ENCODE results near the gene WWOX. TPM values are rescaled to one million over a fixed set of nuclear protein-coding genes. Genes with fewer than 3 reads are reported as not detected.

Gene WWOX
- polyA plus RNA-seq, 1 donor from 2014 or later: 25.6 TPM

DNA sequence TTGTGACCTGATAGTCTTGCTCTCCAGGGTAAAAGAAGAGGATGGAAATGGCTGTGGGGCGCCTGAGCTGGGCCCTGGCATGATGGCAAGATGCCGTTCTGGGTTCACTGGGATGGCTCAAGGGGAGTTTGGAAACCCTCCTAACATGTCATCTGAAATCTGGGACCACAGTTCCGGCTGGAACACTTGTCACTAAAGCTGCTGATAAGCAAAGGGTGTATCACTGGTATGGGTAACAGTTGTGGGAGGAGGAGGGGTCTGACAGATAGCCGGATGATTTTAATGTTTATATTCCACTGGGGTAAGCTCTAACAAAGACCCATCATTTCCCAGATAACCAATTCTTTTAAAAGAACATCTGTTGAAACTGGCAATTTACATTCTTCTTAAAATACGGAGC is 390.2 kb downstream of the WWOX start:
- no peak for TF ChIP-seq SMC3 (conservative IDR thresholded peaks at IDR 0.05; ENCODE audit: poor library complexity)
- no peak for TF ChIP-seq EP300 (conservative IDR thresholded peaks at IDR 0.05; ENCODE audit: poor library complexity, severe bottlenecking)
- TF ChIP-seq TAF1 (IDR thresholded peaks at IDR 0.05; ENCODE audit: low read depth): no peak
- TF ChIP-seq POLR2AphosphoS5 (IDR thresholded peaks at IDR 0.05): no peak
- TF ChIP-seq, protein P1, sequence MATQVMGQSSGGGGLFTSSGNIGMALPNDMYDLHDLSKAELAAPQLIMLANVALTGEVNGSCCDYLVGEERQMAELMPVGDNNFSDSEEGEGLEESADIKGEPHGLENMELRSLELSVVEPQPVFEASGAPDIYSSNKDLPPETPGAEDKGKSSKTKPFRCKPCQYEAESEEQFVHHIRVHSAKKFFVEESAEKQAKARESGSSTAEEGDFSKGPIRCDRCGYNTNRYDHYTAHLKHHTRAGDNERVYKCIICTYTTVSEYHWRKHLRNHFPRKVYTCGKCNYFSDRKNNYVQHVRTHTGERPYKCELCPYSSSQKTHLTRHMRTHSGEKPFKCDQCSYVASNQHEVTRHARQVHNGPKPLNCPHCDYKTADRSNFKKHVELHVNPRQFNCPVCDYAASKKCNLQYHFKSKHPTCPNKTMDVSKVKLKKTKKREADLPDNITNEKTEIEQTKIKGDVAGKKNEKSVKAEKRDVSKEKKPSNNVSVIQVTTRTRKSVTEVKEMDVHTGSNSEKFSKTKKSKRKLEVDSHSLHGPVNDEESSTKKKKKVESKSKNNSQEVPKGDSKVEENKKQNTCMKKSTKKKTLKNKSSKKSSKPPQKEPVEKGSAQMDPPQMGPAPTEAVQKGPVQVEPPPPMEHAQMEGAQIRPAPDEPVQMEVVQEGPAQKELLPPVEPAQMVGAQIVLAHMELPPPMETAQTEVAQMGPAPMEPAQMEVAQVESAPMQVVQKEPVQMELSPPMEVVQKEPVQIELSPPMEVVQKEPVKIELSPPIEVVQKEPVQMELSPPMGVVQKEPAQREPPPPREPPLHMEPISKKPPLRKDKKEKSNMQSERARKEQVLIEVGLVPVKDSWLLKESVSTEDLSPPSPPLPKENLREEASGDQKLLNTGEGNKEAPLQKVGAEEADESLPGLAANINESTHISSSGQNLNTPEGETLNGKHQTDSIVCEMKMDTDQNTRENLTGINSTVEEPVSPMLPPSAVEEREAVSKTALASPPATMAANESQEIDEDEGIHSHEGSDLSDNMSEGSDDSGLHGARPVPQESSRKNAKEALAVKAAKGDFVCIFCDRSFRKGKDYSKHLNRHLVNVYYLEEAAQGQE (IDR thresholded peaks at IDR 0.05; ENCODE audit: borderline replicate concordance): no peak
- no peak for TF ChIP-seq EZH2 (IDR thresholded peaks at IDR 0.05; ENCODE audit: borderline replicate concordance, insufficient read depth, low read length, poor library complexity, severe bottlenecking)
- TF ChIP-seq RAD21 (conservative IDR thresholded peaks at IDR 0.05): no peak
- no peak for TF ChIP-seq MXI1 (conservative IDR thresholded peaks at IDR 0.05; ENCODE audit: poor library complexity, severe bottlenecking)
- TF ChIP-seq, protein P2, sequence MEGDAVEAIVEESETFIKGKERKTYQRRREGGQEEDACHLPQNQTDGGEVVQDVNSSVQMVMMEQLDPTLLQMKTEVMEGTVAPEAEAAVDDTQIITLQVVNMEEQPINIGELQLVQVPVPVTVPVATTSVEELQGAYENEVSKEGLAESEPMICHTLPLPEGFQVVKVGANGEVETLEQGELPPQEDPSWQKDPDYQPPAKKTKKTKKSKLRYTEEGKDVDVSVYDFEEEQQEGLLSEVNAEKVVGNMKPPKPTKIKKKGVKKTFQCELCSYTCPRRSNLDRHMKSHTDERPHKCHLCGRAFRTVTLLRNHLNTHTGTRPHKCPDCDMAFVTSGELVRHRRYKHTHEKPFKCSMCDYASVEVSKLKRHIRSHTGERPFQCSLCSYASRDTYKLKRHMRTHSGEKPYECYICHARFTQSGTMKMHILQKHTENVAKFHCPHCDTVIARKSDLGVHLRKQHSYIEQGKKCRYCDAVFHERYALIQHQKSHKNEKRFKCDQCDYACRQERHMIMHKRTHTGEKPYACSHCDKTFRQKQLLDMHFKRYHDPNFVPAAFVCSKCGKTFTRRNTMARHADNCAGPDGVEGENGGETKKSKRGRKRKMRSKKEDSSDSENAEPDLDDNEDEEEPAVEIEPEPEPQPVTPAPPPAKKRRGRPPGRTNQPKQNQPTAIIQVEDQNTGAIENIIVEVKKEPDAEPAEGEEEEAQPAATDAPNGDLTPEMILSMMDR (IDR thresholded peaks at IDR 0.05; ENCODE audit: poor library complexity, severe bottlenecking): no peak
- no peak overlapping the region for H3K4me2 ChIP-seq (ENCODE audit: low read length)
- H3K27ac ChIP-seq (ENCODE audit: low read length): no peak overlapping the region
- no peaks in the 10 kb centered on the region for H3K36me3 ChIP-seq (ENCODE audit: insufficient read depth, low read length)
- no peak overlapping the region for H3K4me3 ChIP-seq (ENCODE audit: low read length)
- no peaks in the 10 kb centered on the region for H3K9me2 ChIP-seq (ENCODE audit: insufficient read depth, low read length)
- H3K9me3 ChIP-seq (ENCODE audit: low read length): no peaks in the 10 kb centered on the region
- H4K20me1 ChIP-seq (ENCODE audit: insufficient read depth): no peaks in the 10 kb centered on the region
- H3K27me3 ChIP-seq (ENCODE audit: insufficient read depth, low read depth, low read length): no peaks in the 10 kb centered on the region
- H3K9ac ChIP-seq (ENCODE audit: low read length): no peak overlapping the region
- no peaks in the 10 kb centered on the region for H3F3A ChIP-seq (ENCODE audit: insufficient read depth, low read length, poor library complexity, severe bottlenecking)
- H2AFZ ChIP-seq (ENCODE audit: low read depth, low read length): no peak overlapping the region
- H3K79me2 ChIP-seq (replicated peaks; ENCODE audit: insufficient read depth, low read length): no peaks in the 10 kb centered on the region

DNA sequence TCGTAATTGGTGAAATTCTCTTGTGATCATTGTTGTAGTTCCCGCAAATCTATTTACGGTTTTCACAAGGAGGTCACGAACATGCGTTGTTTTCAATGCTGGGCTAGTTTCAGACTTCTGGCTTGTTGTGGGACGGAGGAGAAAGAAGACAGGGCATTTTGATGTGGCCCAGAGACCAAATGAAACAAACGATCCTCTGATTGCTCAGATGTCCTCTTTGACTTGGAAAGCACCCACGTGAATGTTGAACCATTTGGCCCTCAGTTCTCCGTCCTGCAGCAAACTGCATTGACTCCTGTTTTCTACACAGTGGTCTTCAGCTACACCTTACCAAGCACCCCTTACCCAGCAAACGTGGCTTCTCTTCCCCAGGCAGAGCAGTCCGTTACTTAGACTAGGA is 391.0 kb downstream of the WWOX start:
- H4K20me1 ChIP-seq (ENCODE audit: insufficient read depth): no peaks in the 10 kb centered on the region
- no peaks in the 10 kb centered on the region for H3F3A ChIP-seq (ENCODE audit: insufficient read depth, low read length, poor library complexity, severe bottlenecking)
- no peaks in the 10 kb centered on the region for H3K9me3 ChIP-seq (ENCODE audit: low read length)
- H3K9me2 ChIP-seq (ENCODE audit: insufficient read depth, low read length): no peaks in the 10 kb centered on the region
- no peaks in the 10 kb centered on the region for H3K27me3 ChIP-seq (ENCODE audit: insufficient read depth, low read depth, low read length)
- no peak overlapping the region for H2AFZ ChIP-seq (ENCODE audit: low read depth, low read length)
- no peak overlapping the region for H3K9ac ChIP-seq (ENCODE audit: low read length)
- no peaks in the 10 kb centered on the region for H3K79me2 ChIP-seq (replicated peaks; ENCODE audit: insufficient read depth, low read length)
- H3K4me3 ChIP-seq (ENCODE audit: low read length): no peak overlapping the region
- H3K27ac ChIP-seq (ENCODE audit: low read length): no peak overlapping the region
- no peaks in the 10 kb centered on the region for H3K36me3 ChIP-seq (ENCODE audit: insufficient read depth, low read length)
- no peak overlapping the region for H3K4me2 ChIP-seq (ENCODE audit: low read length)
- TF ChIP-seq, protein P1 (IDR thresholded peaks at IDR 0.05; ENCODE audit: borderline replicate concordance): no peak
- TF ChIP-seq EZH2 (IDR thresholded peaks at IDR 0.05; ENCODE audit: borderline replicate concordance, insufficient read depth, low read length, poor library complexity, severe bottlenecking): no peak

All from neural cell (in vitro differentiated cells).